ENCODE data around the gene KLHDC3. TPM values are rescaled to one million over a fixed set of nuclear protein-coding genes. Genes with fewer than 3 reads are reported as not detected.

The KLHDC3 gene
- total RNA-seq, result 60.4 and 70.6 TPM in 2 replicates

GRCh38 chr6:43013843-43014433, at the start of gene KLHDC3, which contains the start of gene MEA1:
Gene KLHDC3 (plus strand): TSS chr6:43014249. CDS start chr6:43017193, 2,944 bp downstream.
Gene MEA1 (minus strand): TSS chr6:43013946. CDS start chr6:43013813, 133 bp downstream.
- TF ChIP-seq CTCF (IDR thresholded peaks at IDR 0.05; ENCODE audit: insufficient read depth, low read length, severe bottlenecking), result no peak
- peaks cover 29% of the 10 kb centered on the region for H3K36me3 ChIP-seq (ENCODE audit: control insufficient read depth, insufficient read depth, low read length)
- FAIRE-seq (peak; percentile 79), DNase-seq (ENCODE audit: low read depth) (peak; percentile 100)
- no peaks in the 10 kb centered on the region for H3K27me3 ChIP-seq (ENCODE audit: control insufficient read depth, insufficient read depth, low read length)
- peak within 1 kb of the TSS; percentile 70 for H3K4me3 ChIP-seq (ENCODE audit: low read depth, low read length)

GRCh38 chr6:42966571-42966970, 47.5 kb upstream of the KLHDC3 start:
- H3K4me3 ChIP-seq (ENCODE audit: low read depth, low read length), result no peak overlapping the region
- H3K27me3 ChIP-seq (ENCODE audit: control insufficient read depth, insufficient read depth, low read length), result no peaks in the 10 kb centered on the region
- TF ChIP-seq CTCF (IDR thresholded peaks at IDR 0.05; ENCODE audit: insufficient read depth, low read length, severe bottlenecking), result no peak
- DNase-seq (ENCODE audit: low read depth) (no peak), FAIRE-seq (no peak)
- peaks cover 31% of the 10 kb centered on the region for H3K36me3 ChIP-seq (ENCODE audit: control insufficient read depth, insufficient read depth, low read length)

- Histone ChIP-seq H3K4me3 (ENCODE audit: low read depth, low read length) (no peak overlapping the region), H3K27me3 (ENCODE audit: control insufficient read depth, insufficient read depth, low read length) (no peaks in the 10 kb centered on the region), H3K36me3 (ENCODE audit: control insufficient read depth, insufficient read depth, low read length) (peaks cover 31% of the 10 kb centered on the region)
- DNase-seq (ENCODE audit: low read depth), result no peak
- no peak for FAIRE-seq
- TF ChIP-seq CTCF (IDR thresholded peaks at IDR 0.05; ENCODE audit: insufficient read depth, low read length, severe bottlenecking), result no peak
These were observed 46.8 kb upstream of the KLHDC3 start for GRCh38 chr6:42967228-42967627.

DNA sequence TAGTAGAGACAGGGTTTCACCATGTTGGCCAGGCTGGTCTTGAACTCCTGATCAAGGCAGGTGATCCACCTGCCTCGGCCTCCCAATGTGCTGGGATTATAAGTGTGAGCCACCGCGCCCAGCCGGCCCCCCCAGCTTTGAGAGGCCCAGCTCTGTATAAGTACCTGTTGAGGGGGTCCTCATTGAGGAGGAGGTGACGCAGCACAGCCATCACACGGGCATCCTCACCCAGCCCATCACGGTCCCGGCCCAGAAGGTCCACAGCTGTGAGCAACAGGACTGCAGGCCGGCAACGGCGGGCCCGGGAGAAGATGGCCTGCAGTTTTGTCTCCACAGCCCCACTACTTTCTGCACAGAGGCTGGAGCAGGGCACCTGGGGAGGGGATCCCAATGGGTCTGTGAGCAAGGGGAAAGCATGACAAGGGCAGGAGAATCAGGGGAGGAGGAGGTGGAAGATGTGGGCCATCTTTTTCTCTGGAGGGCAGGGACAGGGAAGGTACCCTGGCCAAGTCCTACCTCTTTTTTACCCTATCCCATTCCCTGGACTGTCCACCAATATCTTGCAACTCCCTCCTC, 45.8 kb upstream of the KLHDC3 start:
- DNase-seq (ENCODE audit: low read depth) (no peak), FAIRE-seq (no peak)
- Histone ChIP-seq H3K27me3 (ENCODE audit: control insufficient read depth, insufficient read depth, low read length) (no peaks in the 10 kb centered on the region), H3K36me3 (ENCODE audit: control insufficient read depth, insufficient read depth, low read length) (peaks cover 26% of the 10 kb centered on the region), H3K4me3 (ENCODE audit: low read depth, low read length) (no peak overlapping the region)
- TF ChIP-seq CTCF (IDR thresholded peaks at IDR 0.05; ENCODE audit: insufficient read depth, low read length, severe bottlenecking), result no peak

DNA sequence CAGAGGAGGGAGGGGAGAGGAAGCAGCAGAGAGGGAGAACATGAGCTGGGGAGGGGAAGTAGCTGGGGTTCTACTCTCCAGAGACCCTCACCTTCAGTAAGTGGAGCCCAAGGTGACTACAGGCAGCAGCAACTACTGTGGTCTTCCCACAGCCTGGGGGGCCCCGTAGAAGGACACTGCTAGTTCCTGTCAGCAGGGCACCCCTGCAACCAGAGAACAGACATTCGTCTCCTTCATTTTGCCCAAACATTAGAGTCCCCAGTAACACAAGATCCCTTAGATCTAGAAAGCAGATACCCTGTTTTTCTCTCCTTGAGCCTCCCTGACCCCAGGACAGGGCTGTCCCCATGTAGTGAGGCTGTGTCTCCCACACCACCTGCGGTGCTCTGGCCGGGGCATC, 45.3 kb upstream of the KLHDC3 start:
- no peaks in the 10 kb centered on the region for H3K27me3 ChIP-seq (ENCODE audit: control insufficient read depth, insufficient read depth, low read length)
- H3K4me3 ChIP-seq (ENCODE audit: low read depth, low read length), result no peak overlapping the region
- H3K36me3 ChIP-seq (ENCODE audit: control insufficient read depth, insufficient read depth, low read length), result peaks cover 26% of the 10 kb centered on the region
- no peak for FAIRE-seq
- no peak for TF ChIP-seq CTCF (IDR thresholded peaks at IDR 0.05; ENCODE audit: insufficient read depth, low read length, severe bottlenecking)
- no peak for DNase-seq (ENCODE audit: low read depth)

All from bronchial epithelial cell (primary cell).